ENCODE data around the gene STAM2.
"Not testable (repeated sequence)": the region's sequence is repeated elsewhere in the genome, so short reads cannot be mapped to it uniquely, and the experiment has no call there.

The STAM2 gene

GRCh38 chr2:152100961-152101360, 74.6 kb downstream of the STAM2 start:
- no peak for DNase-seq

- DNase-seq, result no peak
These were observed 76.1 kb downstream of the STAM2 start for GRCh38 chr2:152099367-152100050.

GRCh38 chr2:152098496-152099366, 76.8 kb downstream of the STAM2 start, which contains the start of gene CACNB4:
Gene CACNB4 (minus strand): TSS chr2:152099044.
- no peak for DNase-seq

- DNase-seq, result no peak
These were observed 77.6 kb downstream of the STAM2 start for GRCh38 chr2:152097801-152098495.

- no peak for DNase-seq
These were observed 78.2 kb downstream of the STAM2 start for GRCh38 chr2:152097290-152097800.

GRCh38 chr2:152095146-152095545, 80.4 kb downstream of the STAM2 start:
- no peak for DNase-seq

- no peak for DNase-seq
These were observed 81.5 kb downstream of the STAM2 start for GRCh38 chr2:152094014-152094413.

- DNase-seq, result no peak
These were observed 82.1 kb downstream of the STAM2 start for GRCh38 chr2:152093464-152093863.

- DNase-seq, result no peak
These were observed 83.5 kb downstream of the STAM2 start for GRCh38 chr2:152092095-152092494.

GRCh38 chr2:152090726-152091125, 84.8 kb downstream of the STAM2 start:
- DNase-seq, result not testable (repeated sequence)

- DNase-seq, result no peak
These were observed 86.3 kb downstream of the STAM2 start for GRCh38 chr2:152089238-152089637.

GRCh38 chr2:152088006-152088405, 87.6 kb downstream of the STAM2 start:
- DNase-seq, result no peak

- DNase-seq, result no peak
These were observed 89.3 kb downstream of the STAM2 start for GRCh38 chr2:152086231-152086630.

- DNase-seq, result no peak
These were observed 91.5 kb downstream of the STAM2 start for GRCh38 chr2:152084076-152084475.

- DNase-seq, result no peak
These were observed 92.2 kb downstream of the STAM2 start for GRCh38 chr2:152083202-152083875.

GRCh38 chr2:152078662-152079061, 96.9 kb downstream of the STAM2 start:
- no peak for DNase-seq

- no peak for DNase-seq
These were observed 97.5 kb downstream of the STAM2 start for GRCh38 chr2:152078023-152078422.

- no peak for DNase-seq
These were observed 100.0 kb downstream of the STAM2 start for GRCh38 chr2:152075461-152076050.

GRCh38 chr2:152072011-152072410, 103.6 kb downstream of the STAM2 start:
- DNase-seq, result no peak

GRCh38 chr2:152071518-152071917, 104.0 kb downstream of the STAM2 start:
- no peak for DNase-seq

GRCh38 chr2:152071092-152071491, 104.5 kb downstream of the STAM2 start:
- DNase-seq, result no peak

- no peak for DNase-seq
These were observed 107.3 kb downstream of the STAM2 start for GRCh38 chr2:152068226-152068625.

All from NCI-H774 (cell line).